Measurements from ENCODE around the gene TRAF5.

- no peak for TF ChIP-seq CTCF (IDR thresholded peaks at IDR 0.05)
- TF ChIP-seq POLR2A (IDR thresholded peaks at IDR 0.05): no peak
Measured at GRCh38 chr1:211338224-211338620, 11.6 kb downstream of the TRAF5 start.
